GM12865 (cell line): ENCODE results near the gene RAMAC.

ENCODE experiments used
- DNase-seq: peaks from one replicate; pipeline ENCODE4 v3.0.0; 2010; ENCODE audit warnings: low read depth
- H3K4me3 ChIP-seq: 2 replicates; pipeline ENCODE4 v1.5.1; 2011; ENCODE audit warnings: mild to moderate bottlenecking, low read depth, low read length, control low read depth
- TF ChIP-seq, protein P1 (sequence below): IDR thresholded peaks from 2 replicates; pipeline ENCODE4 v1.5.1; 2011; ENCODE audit warnings: low read length, control low read depth, low read depth, inconsistent platforms; ENCODE audit not compliant: insufficient read depth; ENCODE audit errors: missing control alignments

The RAMAC gene

DNA sequence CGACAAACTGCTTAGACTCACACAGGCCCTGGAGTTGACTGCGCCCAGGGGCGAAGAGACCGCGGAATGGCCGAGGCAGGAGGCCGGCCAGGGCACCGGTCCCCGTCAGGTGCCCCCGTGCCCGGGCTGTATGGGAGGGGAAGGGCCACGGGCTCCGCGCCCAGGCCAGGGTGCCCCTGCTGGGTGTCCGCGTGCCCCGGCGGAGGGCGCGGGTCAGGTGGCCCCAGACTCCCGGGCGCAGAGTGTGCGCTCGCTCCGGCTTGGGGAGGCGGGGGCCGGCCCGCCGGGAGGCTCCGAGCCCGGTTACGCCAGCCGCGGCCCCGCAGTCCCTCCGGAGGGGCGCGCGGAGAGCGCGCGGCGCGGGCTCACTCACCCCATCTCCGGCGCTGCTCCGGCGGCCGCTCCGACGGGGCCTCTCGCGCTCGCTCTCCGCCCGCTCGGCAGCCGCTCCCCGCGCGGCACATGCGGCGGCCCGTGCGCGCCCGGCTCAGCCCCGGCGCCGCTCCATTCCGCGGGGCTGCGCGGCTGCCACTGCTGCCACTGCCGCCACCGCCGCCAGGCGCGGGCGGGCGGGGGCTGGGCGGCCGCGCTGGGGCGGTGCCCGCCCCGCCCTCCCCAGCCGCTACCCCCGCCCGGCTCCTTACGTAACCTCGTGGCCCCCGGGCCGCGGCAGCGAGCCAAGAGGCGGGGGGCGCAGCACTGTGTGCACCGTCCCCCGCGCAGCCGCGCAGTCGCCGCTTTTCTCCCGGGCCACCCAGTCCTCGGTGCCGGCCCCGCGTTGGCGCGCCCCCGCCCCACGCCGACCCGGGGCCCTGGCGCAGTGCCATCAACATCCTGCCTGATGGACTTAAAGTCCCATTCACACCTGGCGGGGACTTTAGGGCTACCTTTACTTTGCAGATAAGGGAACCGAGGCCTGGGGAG is 33.6 kb upstream of the RAMAC start, which contains the start of gene HOMER2:
Gene HOMER2, minus strand, starts transcription at position 563 of the 924 bp plus-strand sequence. Its CDS starts 185 bp downstream, at position 378.
- TF ChIP-seq, protein P1, sequence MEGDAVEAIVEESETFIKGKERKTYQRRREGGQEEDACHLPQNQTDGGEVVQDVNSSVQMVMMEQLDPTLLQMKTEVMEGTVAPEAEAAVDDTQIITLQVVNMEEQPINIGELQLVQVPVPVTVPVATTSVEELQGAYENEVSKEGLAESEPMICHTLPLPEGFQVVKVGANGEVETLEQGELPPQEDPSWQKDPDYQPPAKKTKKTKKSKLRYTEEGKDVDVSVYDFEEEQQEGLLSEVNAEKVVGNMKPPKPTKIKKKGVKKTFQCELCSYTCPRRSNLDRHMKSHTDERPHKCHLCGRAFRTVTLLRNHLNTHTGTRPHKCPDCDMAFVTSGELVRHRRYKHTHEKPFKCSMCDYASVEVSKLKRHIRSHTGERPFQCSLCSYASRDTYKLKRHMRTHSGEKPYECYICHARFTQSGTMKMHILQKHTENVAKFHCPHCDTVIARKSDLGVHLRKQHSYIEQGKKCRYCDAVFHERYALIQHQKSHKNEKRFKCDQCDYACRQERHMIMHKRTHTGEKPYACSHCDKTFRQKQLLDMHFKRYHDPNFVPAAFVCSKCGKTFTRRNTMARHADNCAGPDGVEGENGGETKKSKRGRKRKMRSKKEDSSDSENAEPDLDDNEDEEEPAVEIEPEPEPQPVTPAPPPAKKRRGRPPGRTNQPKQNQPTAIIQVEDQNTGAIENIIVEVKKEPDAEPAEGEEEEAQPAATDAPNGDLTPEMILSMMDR = no peak

GRCh38 chr15:82958638-82959037 is 27.4 kb upstream of the RAMAC start:
- no peak overlapping the region for H3K4me3 ChIP-seq
- TF ChIP-seq, protein P1 = no peak
- no peak for DNase-seq

More for the DNA sequence above, 33.6 kb upstream of the RAMAC start, which contains the start of gene HOMER2:
- no peak for DNase-seq
- H3K4me3 ChIP-seq = no peak within 1 kb of the TSS

DNA sequence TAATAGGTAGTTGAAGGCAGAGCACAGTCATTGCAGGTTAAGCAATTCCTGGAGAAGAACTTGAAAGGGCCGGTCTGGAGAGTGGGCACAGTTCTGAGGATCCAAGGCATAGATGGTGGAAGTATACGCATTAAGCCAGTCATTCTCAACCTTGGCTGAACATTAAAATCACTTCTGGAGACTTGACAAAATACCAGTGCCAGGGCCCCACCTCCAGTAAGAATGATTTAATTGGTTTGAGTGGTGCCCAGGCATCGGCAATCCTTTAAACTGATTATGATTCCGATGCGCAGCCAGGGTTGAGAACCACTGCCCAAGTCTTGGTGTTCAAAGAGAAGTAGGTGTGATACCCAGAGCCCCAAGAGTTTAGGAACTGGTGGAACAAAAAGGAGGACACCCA is 26.6 kb upstream of the RAMAC start:
- DNase-seq = no peak
- H3K4me3 ChIP-seq = no peak overlapping the region
- TF ChIP-seq, protein P1 = no peak

DNA sequence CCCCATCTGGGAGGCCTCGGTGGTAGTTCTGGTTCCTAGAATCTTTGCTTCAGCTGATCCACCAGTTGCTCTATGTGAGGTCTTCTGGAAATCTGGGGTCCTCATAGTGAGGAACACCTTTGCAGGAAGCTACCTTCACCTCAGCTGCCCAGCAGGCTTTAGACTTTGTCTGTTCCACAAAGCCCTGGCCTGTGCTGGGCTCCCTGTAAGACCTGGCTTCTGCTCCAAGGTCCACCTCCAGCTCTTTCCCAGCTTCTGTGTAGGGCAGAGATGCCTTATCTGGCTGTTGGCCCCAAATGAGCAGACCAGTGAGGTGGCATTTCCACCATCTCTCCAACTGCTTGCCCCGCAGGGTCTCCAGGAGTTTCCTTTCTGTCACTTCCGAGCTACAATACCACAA is 25.2 kb upstream of the RAMAC start:
- TF ChIP-seq, protein P1 = no peak
- H3K4me3 ChIP-seq = no peak overlapping the region
- DNase-seq = no peak

- TF ChIP-seq, protein P1 = no peak
- H3K4me3 ChIP-seq = no peak overlapping the region
- no peak for DNase-seq
Measured at GRCh38 chr15:82963471-82964341, 22.3 kb upstream of the RAMAC start.

- no peak overlapping the region for H3K4me3 ChIP-seq
- TF ChIP-seq, protein P1 = no peak
- no peak for DNase-seq
Measured at GRCh38 chr15:82964890-82965289, 21.1 kb upstream of the RAMAC start.
